Kidney glomerular epithelial cell (primary cell): Measurements from ENCODE around the gene MFN2.
"Not testable (repeated sequence)": the region's sequence is repeated elsewhere in the genome, so short reads cannot be mapped to it uniquely, and the experiment has no call there.

Experiments used
- DNase-seq: peaks from one replicate; lab custom pipeline; 2025; lab: John Stamatoyannopoulos, UW

MFN2 gene

GRCh38 chr1:12026586-12026985 lies 46.3 kb downstream of the MFN2 start:
- no peak for DNase-seq

- DNase-seq = no peak
Measured at GRCh38 chr1:12028248-12028647, 48.0 kb downstream of the MFN2 start.

GRCh38 chr1:12028957-12029511 lies 48.8 kb downstream of the MFN2 start:
- no peak for DNase-seq

- DNase-seq = no peak
Measured at GRCh38 chr1:12029720-12030339, 49.6 kb downstream of the MFN2 start.

- no peak for DNase-seq
Measured at GRCh38 chr1:12031039-12031980, 51.1 kb downstream of the MFN2 start.

GRCh38 chr1:12032161-12032621 lies 51.9 kb downstream of the MFN2 start:
- DNase-seq = no peak

GRCh38 chr1:12033441-12033840 lies 53.2 kb downstream of the MFN2 start:
- not testable (repeated sequence) for DNase-seq

GRCh38 chr1:12034381-12034801 lies 54.1 kb downstream of the MFN2 start:
- no peak for DNase-seq

GRCh38 chr1:12035312-12035711 lies 55.1 kb downstream of the MFN2 start:
- DNase-seq = no peak

GRCh38 chr1:12037486-12038355 lies 57.5 kb downstream of the MFN2 start:
- no peak for DNase-seq

- DNase-seq = no peak
Measured at GRCh38 chr1:12038356-12039163, 58.3 kb downstream of the MFN2 start.

- DNase-seq = no peak
Measured at GRCh38 chr1:12039164-12039525, 58.9 kb downstream of the MFN2 start.

- not testable (repeated sequence) for DNase-seq
Measured at GRCh38 chr1:12039824-12040456, 59.7 kb downstream of the MFN2 start.

GRCh38 chr1:12040457-12041051 lies 60.3 kb downstream of the MFN2 start:
- DNase-seq = peak; percentile 71

GRCh38 chr1:12044187-12044877 lies 64.1 kb downstream of the MFN2 start:
- not testable (repeated sequence) for DNase-seq

GRCh38 chr1:12046749-12047119 lies 66.5 kb downstream of the MFN2 start:
- DNase-seq = no peak

- no peak for DNase-seq
Measured at GRCh38 chr1:12047120-12047876, 67.1 kb downstream of the MFN2 start.

- no peak for DNase-seq
Measured at GRCh38 chr1:12048372-12048771, 68.1 kb downstream of the MFN2 start.

GRCh38 chr1:12049616-12050015 lies 69.4 kb downstream of the MFN2 start:
- no peak for DNase-seq
